IMR-90 (cell line): ENCODE measurements around the gene REG3A. TPM values are rescaled to one million over a fixed set of nuclear protein-coding genes. Genes with fewer than 3 reads are reported as not detected.

ENCODE experiments used
- ATAC-seq: fragments of 200-7000 bp; cut with Tn5 transposase; 2 replicates; pipeline ENCODE4 v1.9.1; 2020; ENCODE audit warnings: low read depth, mild to moderate bottlenecking, moderate library complexity
- BruUV-seq: library from RNA; stranded (reverse); fragments of 400-500 nt; replicated peaks from 2 replicates; lab custom pipeline; 2021; lab: Mats Ljungman, UMichigan
- CTCF ChIA-PET: fragments of 300-600 bp; formaldehyde crosslinking; extraction: SDS; loops from one replicate; lab custom pipeline; 2021; ENCODE audit warnings: antibody characterized with exemption; lab: Yijun Ruan, JAX
- POLR2A ChIA-PET: fragments of 300-600 bp; sonication (Branson Sonifier 250); formaldehyde crosslinking; loops from one replicate; lab custom pipeline; 2022; ENCODE audit warnings: antibody characterized with exemption; ENCODE audit not compliant: unreplicated experiment; lab: Charles Lee
- DNase-seq: peaks from one replicate; pipeline ENCODE4 v3.0.0; 2013
- H2AFZ ChIP-seq: replicated peaks from 2 replicates; pipeline ENCODE3; 2013; ENCODE audit warnings: low read length, mild to moderate bottlenecking; ENCODE audit not compliant: poor library complexity
- H2AK5ac ChIP-seq: 2 replicates; pipeline ENCODE4 v1.6.1; 2013; ENCODE audit warnings: low read depth, low read length, inconsistent platforms
- H2AK9ac ChIP-seq: replicated peaks from 2 replicates; pipeline ENCODE3; 2013; ENCODE audit warnings: mild to moderate bottlenecking, low read depth, low read length, moderate library complexity; ENCODE audit not compliant: poor library complexity
- H2BK120ac ChIP-seq: 2 replicates; pipeline ENCODE4 v1.6.1; 2013; ENCODE audit warnings: low read depth, low read length, inconsistent platforms
- H2BK15ac ChIP-seq: 3 replicates; pipeline ENCODE4 v1.6.1; 2013; ENCODE audit warnings: low read depth, low read length, inconsistent platforms
- H2BK20ac ChIP-seq: 2 replicates; pipeline ENCODE4 v1.6.1; 2013; ENCODE audit warnings: low read depth, mild to moderate bottlenecking, inconsistent platforms, low read length, moderate library complexity
- H2BK5ac ChIP-seq: 2 replicates; pipeline ENCODE4 v1.6.1; 2013; ENCODE audit warnings: mild to moderate bottlenecking, low read depth, low read length, inconsistent platforms; ENCODE audit not compliant: poor library complexity, severe bottlenecking
- H3K14ac ChIP-seq: replicated peaks from 2 replicates; pipeline ENCODE4 v1.6.1; 2013; ENCODE audit warnings: low read depth, low read length, inconsistent platforms
- H3K18ac ChIP-seq: 2 replicates; pipeline ENCODE4 v1.6.1; 2013; ENCODE audit warnings: low read depth, low read length, control low read depth
- H3K23ac ChIP-seq: 2 replicates; pipeline ENCODE4 v1.6.1; 2013; ENCODE audit warnings: low read depth, low read length, inconsistent platforms
- H3K27ac ChIP-seq: 2 replicates; pipeline ENCODE4 v1.5.1; 2013; ENCODE audit warnings: mild to moderate bottlenecking, control low read depth, low read length; ENCODE audit not compliant: insufficient read depth
- H3K27me3 ChIP-seq: 2 replicates; pipeline ENCODE4 v1.6.1; 2013; ENCODE audit warnings: low read length; ENCODE audit not compliant: control insufficient read depth, insufficient read depth
- H3K36me3 ChIP-seq: 2 replicates; pipeline ENCODE4 v1.6.1; 2013; ENCODE audit warnings: low read length, mixed read lengths; ENCODE audit not compliant: control insufficient read depth, insufficient read depth
- H3K4ac ChIP-seq: 2 replicates; pipeline ENCODE4 v1.6.1; 2013; ENCODE audit warnings: low read depth, low read length, inconsistent platforms
- H3K4me1 ChIP-seq: 2 replicates; pipeline ENCODE4 v1.6.1; 2013; ENCODE audit warnings: low read length, mixed read lengths; ENCODE audit not compliant: control insufficient read depth, insufficient read depth
- H3K4me2 ChIP-seq: 2 replicates; pipeline ENCODE4 v1.6.1; 2013; ENCODE audit warnings: low read depth, mild to moderate bottlenecking, control low read depth, low read length, moderate library complexity
- H3K4me3 ChIP-seq: 2 replicates; pipeline ENCODE4 v1.5.1; 2013; ENCODE audit warnings: low read depth, mild to moderate bottlenecking, control low read depth, low read length, moderate library complexity; ENCODE audit not compliant: insufficient read depth
- H3K56ac ChIP-seq: 2 replicates; pipeline ENCODE4 v1.6.1; 2013; ENCODE audit warnings: low read length, inconsistent platforms; ENCODE audit not compliant: insufficient read depth; ENCODE audit errors: extremely low read depth
- H3K79me1 ChIP-seq, 2 experiments: 2 replicates each; pipeline ENCODE4 v1.6.1; 2013; ENCODE audit warnings: low read length in 2 of 2, inconsistent platforms in 1 of 2, low read depth in 1 of 2
- H3K9ac ChIP-seq: 2 replicates; pipeline ENCODE4 v1.6.1; 2013; ENCODE audit warnings: low read depth, low read length, control low read depth
- H3K9me1 ChIP-seq: 2 replicates; pipeline ENCODE4 v1.6.1; 2013; ENCODE audit warnings: low read length, inconsistent platforms; ENCODE audit not compliant: insufficient read depth
- H3K9me3 ChIP-seq: 2 replicates; pipeline ENCODE4 v1.6.1; 2013; ENCODE audit warnings: low read length; ENCODE audit not compliant: control insufficient read depth, insufficient read depth
- H4K20me1 ChIP-seq: 2 replicates; pipeline ENCODE4 v1.6.1; 2013; ENCODE audit warnings: low read length, inconsistent platforms; ENCODE audit not compliant: insufficient read depth
- H4K5ac ChIP-seq: 2 replicates; pipeline ENCODE4 v1.6.1; 2013; ENCODE audit warnings: mild to moderate bottlenecking, low read depth, low read length, control low read depth
- H4K8ac ChIP-seq, 2 experiments: 2 replicates each; pipeline ENCODE4 v1.6.1; 2013; ENCODE audit warnings: low read depth in 2 of 2, low read length in 2 of 2, control low read depth in 1 of 2, inconsistent platforms in 1 of 2
- H4K91ac ChIP-seq: 2 replicates; pipeline ENCODE4 v1.6.1; 2013; ENCODE audit warnings: low read depth, low read length, inconsistent platforms; ENCODE audit not compliant: insufficient read depth
- CEBPB ChIP-seq: IDR thresholded peaks from 2 replicates; pipeline ENCODE4 v1.6.1; 2012; ENCODE audit warnings: low read depth, low read length, improper control_type of control experiment
- CTCF ChIP-seq: conservative IDR thresholded peaks from 2 replicates; pipeline ENCODE4 v1.5.1; 2012; ENCODE audit warnings: mild to moderate bottlenecking, low read depth, low read length, improper control_type of control experiment
- WGBS, 2 experiments: methylation state at CpG; one replicate each; pipeline versions ENCODE4 v1.1.5 to v1.1.7; 2013; ENCODE audit warnings: missing lambda C conversion rate in 2 of 2; ENCODE audit not compliant: insufficient read length in 1 of 2; ENCODE audit errors: extremely low coverage in 2 of 2; 5-methylcytosine and 5-hydroxymethylcytosine counted together
- dilution Hi-C: fragments of 300-500 bp; cut with HindIII; formaldehyde crosslinking; loops from one replicate; pipeline ENCODE4 v1.14.3; 2018; ENCODE audit warnings: low sequenced_read_pairs; ENCODE audit not compliant: unreplicated experiment
- in situ Hi-C: fragments of 300-500 bp; cut with MboI; formaldehyde crosslinking; loops from 3 replicates; pipeline ENCODE4 v1.14.3; 2019; ENCODE audit warnings: low sequenced_read_pairs, inconsistent platforms, mixed read lengths
- intact Hi-C: fragments of 100-400 bp; cut with micrococcal nuclease; formaldehyde crosslinking; loops from 2 replicates; pipeline ENCODE4 v1.10.0; 2022
- polyA plus RNA-seq, 3 experiments: library from polyadenylated mRNA; depleted of rRNA; stranded (reverse); fragments of >200 nt; gene quantifications; 2 replicates each; pipeline ENCODE4 v1.2.3, GENCODE V29; 2012; ENCODE audit warnings: low replicate concordance in 1 of 3
- total RNA-seq: library from RNA; depleted of rRNA; stranded (reverse); fragments of >200 nt; gene quantifications from 2 replicates; pipeline ENCODE4 v1.2.3, GENCODE V29; 2012

Gene REG3A
- total and polyA plus RNA-seq, 2 of the 4 experiments (the other 2 are of a cell fraction), result not detected

GRCh38 chr2:79159030-79159429 lies 523 bp downstream of the REG3A start:
- WGBS, 2 experiments, result no CpG with 5 or more reads among the region's 2 CpGs
- H3K36me3 ChIP-seq, result no peaks in the 10 kb centered on the region
- H4K91ac ChIP-seq, result no peak overlapping the region
- H3K4ac ChIP-seq, result no peak overlapping the region
- no peaks in the 10 kb centered on the region for H4K20me1 ChIP-seq
- no peak overlapping the region for H3K27ac ChIP-seq
- H3K56ac ChIP-seq, result no peak overlapping the region
- POLR2A ChIA-PET, result no interaction called here
- no peak overlapping the region for H2BK120ac ChIP-seq
- H3K23ac ChIP-seq, result no peak overlapping the region
- H2BK20ac ChIP-seq, result no peak overlapping the region
- no peaks in the 10 kb centered on the region for H3K4me1 ChIP-seq
- H3K4me3 ChIP-seq, result no peak overlapping the region
- no peak overlapping the region for H2AK9ac ChIP-seq
- no peak overlapping the region for H2BK15ac ChIP-seq
- H3K18ac ChIP-seq, result no peak overlapping the region
- H3K14ac ChIP-seq, result no peak overlapping the region
- H3K27me3 ChIP-seq, result no peaks in the 10 kb centered on the region
- DNase-seq, result no peak
- no peak overlapping the region for H3K9ac ChIP-seq
- in situ Hi-C loops, result no loop called here
- H3K9me3 ChIP-seq, result peaks cover 26% of the 10 kb centered on the region
- TF ChIP-seq CTCF, result no peak
- TF ChIP-seq CEBPB, result 0 out of 2 replicates have a peak, but pooled peaks have one; percentile 11
- intact Hi-C loops, result no loop called here
- no peak overlapping the region for H4K5ac ChIP-seq
- BruUV-seq, result no TSS peak
- no peak overlapping the region for H4K8ac ChIP-seq
- no peak for ATAC-seq
- no peak overlapping the region for H2AK5ac ChIP-seq
- H3K9me1 ChIP-seq, result no peaks in the 10 kb centered on the region
- H2BK5ac ChIP-seq, result no peak overlapping the region
- CTCF ChIA-PET, result no interaction called here
- H2AFZ ChIP-seq, result no peak overlapping the region
- H3K79me1 ChIP-seq, result no peaks in the 10 kb centered on the region
- no peak overlapping the region for H3K4me2 ChIP-seq
- dilution Hi-C loops, result no loop called here
